DOHH2 (cell line): ENCODE measurements around the gene CTDP1.

Experiments
- H3F3A ChIP-seq: fragments of 200-600 bp; sonication (generic), shearing (Covaris generic); 2 replicates; pipeline ENCODE4 v1.6.0; 2016; ENCODE audit warnings: antibody characterized with exemption, mild to moderate bottlenecking; ENCODE audit not compliant: control insufficient read depth, insufficient read depth
- H3K27ac ChIP-seq: fragments of 200-600 bp; sonication (generic); 2 replicates; pipeline ENCODE4 v1.5.1; 2014; ENCODE audit warnings: low read depth, mild to moderate bottlenecking, low read length, moderate library complexity
- H3K27me3 ChIP-seq: fragments of 200-600 bp; sonication (generic); 2 replicates; pipeline ENCODE4 v1.6.1; 2014; ENCODE audit warnings: mild to moderate bottlenecking, low read length, mixed read lengths; ENCODE audit not compliant: control insufficient read depth
- H3K36me3 ChIP-seq: fragments of 200-600 bp; sonication (generic); 2 replicates; pipeline ENCODE4 v1.6.1; 2014; ENCODE audit warnings: mild to moderate bottlenecking, low read length, moderate library complexity, mixed read lengths; ENCODE audit not compliant: control insufficient read depth
- H3K4me1 ChIP-seq: fragments of 200-600 bp; sonication (generic); 2 replicates; pipeline ENCODE4 v1.6.1; 2014; ENCODE audit warnings: mild to moderate bottlenecking, low read length, mixed read lengths; ENCODE audit not compliant: control insufficient read depth
- H3K4me2 ChIP-seq: fragments of 200-600 bp; sonication (generic); 2 replicates; pipeline ENCODE4 v1.6.0; 2014; ENCODE audit warnings: mild to moderate bottlenecking, low read length, moderate library complexity
- H3K4me3 ChIP-seq: fragments of 200-600 bp; sonication (generic); 2 replicates; pipeline ENCODE4 v1.5.1; 2014; ENCODE audit warnings: mild to moderate bottlenecking, low read length, mixed read lengths
- H3K79me2 ChIP-seq: fragments of 200-600 bp; sonication (generic); 2 replicates; pipeline ENCODE4 v1.6.1; 2014; ENCODE audit warnings: mild to moderate bottlenecking, low read length, mixed read lengths; ENCODE audit not compliant: control insufficient read depth
- H3K9me2 ChIP-seq: fragments of 200-600 bp; sonication (generic); replicated peaks from 2 replicates; pipeline ENCODE4 v1.6.1; 2014; ENCODE audit warnings: mild to moderate bottlenecking, low read length, mixed read lengths; ENCODE audit not compliant: control insufficient read depth
- H3K9me3 ChIP-seq: fragments of 200-600 bp; sonication (generic); 2 replicates; pipeline ENCODE4 v1.6.1; 2014; ENCODE audit warnings: antibody characterized with exemption, low read length, mixed read lengths; ENCODE audit not compliant: control insufficient read depth, insufficient read depth
- H4K20me1 ChIP-seq: fragments of 200-600 bp; sonication (generic); 2 replicates; pipeline ENCODE4 v1.6.0; 2014; ENCODE audit warnings: low read depth, mild to moderate bottlenecking, antibody characterized with exemption, low read length, moderate library complexity; ENCODE audit not compliant: control insufficient read depth, insufficient read depth
- EZH2phosphoT487 ChIP-seq: fragments of 200-600 bp; sonication (generic); IDR thresholded peaks from 2 replicates; pipeline ENCODE4 v1.6.1; 2017; ENCODE audit warnings: borderline replicate concordance, mild to moderate bottlenecking, antibody characterized with exemption, low read length, moderate library complexity, mixed read lengths
- TF ChIP-seq, protein P1 (sequence below): fragments of 200-600 bp; sonication (generic); IDR thresholded peaks from one replicate; pipeline ENCODE4 v1.5.1; 2014; ENCODE audit warnings: antibody characterized with exemption, mild to moderate bottlenecking, low read depth, low read length; ENCODE audit not compliant: poor library complexity, severe bottlenecking

Gene CTDP1

DNA sequence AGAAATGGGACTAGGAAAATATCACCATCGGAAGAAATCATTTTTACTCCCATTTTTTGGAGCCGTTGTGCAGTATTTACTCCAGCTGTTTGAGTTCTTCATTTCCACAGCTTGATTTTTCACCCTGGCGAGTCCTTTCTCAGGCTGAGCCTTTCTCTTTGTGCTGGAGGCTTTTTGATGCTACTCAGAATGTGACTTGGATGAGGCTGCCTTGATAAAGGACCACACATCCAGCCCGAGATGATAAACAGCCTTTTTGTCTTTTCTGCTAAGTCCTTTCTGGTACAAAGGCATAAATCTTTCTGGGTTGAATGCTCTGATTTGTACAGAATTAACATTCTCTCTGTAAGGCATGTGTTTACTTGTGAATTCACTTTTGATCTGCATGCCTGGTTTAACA, 17.6 kb upstream of the CTDP1 start:
- H3F3A ChIP-seq = no peaks in the 10 kb centered on the region
- no peak overlapping the region for H3K27ac ChIP-seq
- no peaks in the 10 kb centered on the region for H3K9me2 ChIP-seq
- H3K27me3 ChIP-seq = peaks cover 12% of the 10 kb centered on the region
- no peak overlapping the region for H3K4me2 ChIP-seq
- H3K79me2 ChIP-seq = no peaks in the 10 kb centered on the region
- no peaks in the 10 kb centered on the region for H3K36me3 ChIP-seq
- no peaks in the 10 kb centered on the region for H3K4me1 ChIP-seq
- no peaks in the 10 kb centered on the region for H3K9me3 ChIP-seq
- no peak overlapping the region for H3K4me3 ChIP-seq
- no peaks in the 10 kb centered on the region for H4K20me1 ChIP-seq
- TF ChIP-seq, protein P1, sequence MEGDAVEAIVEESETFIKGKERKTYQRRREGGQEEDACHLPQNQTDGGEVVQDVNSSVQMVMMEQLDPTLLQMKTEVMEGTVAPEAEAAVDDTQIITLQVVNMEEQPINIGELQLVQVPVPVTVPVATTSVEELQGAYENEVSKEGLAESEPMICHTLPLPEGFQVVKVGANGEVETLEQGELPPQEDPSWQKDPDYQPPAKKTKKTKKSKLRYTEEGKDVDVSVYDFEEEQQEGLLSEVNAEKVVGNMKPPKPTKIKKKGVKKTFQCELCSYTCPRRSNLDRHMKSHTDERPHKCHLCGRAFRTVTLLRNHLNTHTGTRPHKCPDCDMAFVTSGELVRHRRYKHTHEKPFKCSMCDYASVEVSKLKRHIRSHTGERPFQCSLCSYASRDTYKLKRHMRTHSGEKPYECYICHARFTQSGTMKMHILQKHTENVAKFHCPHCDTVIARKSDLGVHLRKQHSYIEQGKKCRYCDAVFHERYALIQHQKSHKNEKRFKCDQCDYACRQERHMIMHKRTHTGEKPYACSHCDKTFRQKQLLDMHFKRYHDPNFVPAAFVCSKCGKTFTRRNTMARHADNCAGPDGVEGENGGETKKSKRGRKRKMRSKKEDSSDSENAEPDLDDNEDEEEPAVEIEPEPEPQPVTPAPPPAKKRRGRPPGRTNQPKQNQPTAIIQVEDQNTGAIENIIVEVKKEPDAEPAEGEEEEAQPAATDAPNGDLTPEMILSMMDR = no peak
- TF ChIP-seq EZH2phosphoT487 = no peak

DNA sequence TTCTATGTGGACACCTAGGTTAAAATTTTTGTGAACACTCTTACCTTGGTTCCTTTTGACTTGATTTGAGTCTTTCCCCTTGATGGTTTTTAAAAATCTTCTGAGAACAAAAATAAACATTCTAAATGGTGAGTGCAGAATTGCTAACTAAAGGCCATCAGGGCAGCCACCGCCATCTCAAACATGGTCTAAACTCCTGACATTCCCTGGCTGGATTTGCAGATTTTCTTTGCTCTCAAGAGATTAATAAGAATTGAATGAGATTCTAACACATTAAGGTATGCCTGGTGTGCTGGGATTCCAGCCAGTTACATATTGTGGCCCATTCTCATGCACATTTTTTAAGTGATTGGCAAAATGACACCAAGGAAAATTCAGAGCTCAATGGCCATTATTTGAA, 17.2 kb upstream of the CTDP1 start:
- TF ChIP-seq EZH2phosphoT487 = no peak
- TF ChIP-seq, protein P1 = no peak
- no peaks in the 10 kb centered on the region for H3K4me1 ChIP-seq
- H3K4me3 ChIP-seq = no peak overlapping the region
- H3K27me3 ChIP-seq = peaks cover 12% of the 10 kb centered on the region
- no peaks in the 10 kb centered on the region for H3K36me3 ChIP-seq
- H4K20me1 ChIP-seq = no peaks in the 10 kb centered on the region
- H3K27ac ChIP-seq = no peak overlapping the region
- H3K79me2 ChIP-seq = no peaks in the 10 kb centered on the region
- H3K9me2 ChIP-seq = no peaks in the 10 kb centered on the region
- no peak overlapping the region for H3K4me2 ChIP-seq
- no peaks in the 10 kb centered on the region for H3K9me3 ChIP-seq
- H3F3A ChIP-seq = no peaks in the 10 kb centered on the region

DNA sequence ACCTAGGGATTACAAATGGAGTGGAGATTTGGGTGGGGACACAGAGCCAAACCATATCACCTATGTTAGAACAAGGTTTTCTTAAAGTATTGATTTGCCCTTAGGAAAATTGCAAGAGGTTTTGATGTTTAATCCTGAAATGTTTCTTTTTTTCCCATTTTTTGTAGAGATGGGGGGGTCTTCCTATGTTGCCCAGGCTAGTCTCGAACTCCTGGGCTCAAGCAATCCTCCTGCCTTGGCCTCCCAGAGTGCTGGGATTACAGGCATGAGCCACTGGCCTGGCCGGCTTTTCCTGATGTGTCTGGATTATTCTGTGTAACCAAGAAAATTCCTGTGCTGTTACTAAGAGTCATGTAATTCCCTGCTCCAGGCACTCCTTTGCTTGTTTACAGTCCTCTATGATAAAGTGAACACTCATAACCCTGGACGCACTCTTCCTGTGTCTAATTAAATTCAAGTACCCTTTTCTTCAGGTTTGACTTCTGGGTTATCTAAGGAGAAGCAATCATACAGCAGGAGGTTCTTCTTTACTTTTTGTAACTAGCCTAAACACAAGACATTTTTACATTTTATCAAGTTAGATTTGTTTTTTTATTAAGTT, 15.0 kb upstream of the CTDP1 start:
- H3K36me3 ChIP-seq = no peaks in the 10 kb centered on the region
- H3F3A ChIP-seq = no peaks in the 10 kb centered on the region
- H3K4me1 ChIP-seq = no peaks in the 10 kb centered on the region
- no peak overlapping the region for H3K27ac ChIP-seq
- no peaks in the 10 kb centered on the region for H4K20me1 ChIP-seq
- H3K27me3 ChIP-seq = peaks cover 21% of the 10 kb centered on the region
- H3K9me2 ChIP-seq = no peaks in the 10 kb centered on the region
- H3K4me2 ChIP-seq = no peak overlapping the region
- TF ChIP-seq, protein P1 = no peak
- TF ChIP-seq EZH2phosphoT487 = no peak
- no peaks in the 10 kb centered on the region for H3K79me2 ChIP-seq
- H3K4me3 ChIP-seq = no peak overlapping the region
- no peaks in the 10 kb centered on the region for H3K9me3 ChIP-seq

DNA sequence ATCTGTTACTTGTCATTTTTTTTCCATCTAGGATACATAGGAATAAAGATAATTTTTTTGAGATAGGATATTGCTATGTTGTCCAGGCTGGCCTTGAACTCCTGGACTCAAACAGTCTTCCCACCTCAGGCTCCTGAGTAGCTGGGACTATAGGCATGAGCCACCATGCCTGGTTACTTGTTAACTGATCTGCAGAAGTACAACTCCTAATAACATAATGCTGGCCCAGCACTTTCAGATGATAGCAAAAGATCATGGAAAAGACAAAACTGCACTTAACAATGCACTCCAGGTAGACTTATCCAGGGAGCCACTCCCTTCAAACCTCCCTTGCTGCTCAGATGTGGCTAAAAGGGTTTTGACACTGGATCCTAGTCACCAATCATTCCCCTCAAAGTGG, 11.4 kb upstream of the CTDP1 start:
- Histone ChIP-seq H3K79me2 (no peaks in the 10 kb centered on the region), H3K27me3 (peaks cover 9% of the 10 kb centered on the region; the same call in 1 of the 2 replicates), H3K4me2 (no peak overlapping the region), H3K4me1 (no peaks in the 10 kb centered on the region), H3K9me2 (no peaks in the 10 kb centered on the region), H3K9me3 (no peaks in the 10 kb centered on the region), H3K36me3 (no peaks in the 10 kb centered on the region), H3F3A (no peaks in the 10 kb centered on the region), H3K4me3 (no peak overlapping the region), H4K20me1 (no peaks in the 10 kb centered on the region), H3K27ac (no peak overlapping the region)
- TF ChIP-seq, protein P1 = no peak
- TF ChIP-seq EZH2phosphoT487 = no peak
